NCI-H2171 (cell line): ENCODE results near the gene TNFAIP3.

Experiments
- DNase-seq: peaks from one replicate; lab custom pipeline; 2025; lab: John Stamatoyannopoulos, UW

Gene TNFAIP3

DNA sequence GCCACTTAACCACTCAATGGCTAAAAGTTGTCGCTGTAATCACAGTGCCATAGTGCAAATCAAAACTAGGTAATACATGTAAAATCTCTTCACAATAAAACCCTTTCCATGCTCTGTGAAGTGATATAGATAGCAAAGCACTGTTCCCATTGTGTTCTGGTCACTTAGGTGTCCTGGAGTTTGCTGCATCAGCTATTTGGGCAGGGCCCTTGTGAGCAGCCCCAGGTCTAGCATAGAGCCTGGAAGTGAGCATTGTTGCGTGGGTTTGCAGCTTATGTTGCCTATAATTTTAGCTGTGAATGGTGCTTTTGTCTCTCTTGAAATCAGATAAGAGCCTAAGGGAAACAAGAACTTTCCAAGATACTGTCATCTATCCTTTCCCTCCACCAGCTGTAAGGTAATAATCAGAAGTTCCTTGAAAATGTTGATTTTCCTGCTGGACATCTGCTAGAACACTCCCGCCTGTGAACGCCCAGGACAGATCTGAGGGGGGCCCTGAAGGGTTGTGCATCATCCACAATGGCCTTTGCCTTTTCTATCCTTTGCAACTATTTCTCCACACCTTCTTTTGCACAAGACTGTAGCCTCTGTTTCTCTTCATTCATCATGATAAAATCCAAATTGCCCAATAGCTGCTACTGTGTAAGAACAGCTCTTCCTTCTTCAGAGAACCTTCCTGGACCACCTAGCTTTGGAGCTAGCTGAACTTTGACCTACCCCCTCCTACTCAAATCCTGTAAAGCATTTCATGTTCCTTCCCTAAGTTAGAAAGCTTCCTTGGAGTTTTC is 57.0 kb downstream of the TNFAIP3 start:
- no peak for DNase-seq

DNA sequence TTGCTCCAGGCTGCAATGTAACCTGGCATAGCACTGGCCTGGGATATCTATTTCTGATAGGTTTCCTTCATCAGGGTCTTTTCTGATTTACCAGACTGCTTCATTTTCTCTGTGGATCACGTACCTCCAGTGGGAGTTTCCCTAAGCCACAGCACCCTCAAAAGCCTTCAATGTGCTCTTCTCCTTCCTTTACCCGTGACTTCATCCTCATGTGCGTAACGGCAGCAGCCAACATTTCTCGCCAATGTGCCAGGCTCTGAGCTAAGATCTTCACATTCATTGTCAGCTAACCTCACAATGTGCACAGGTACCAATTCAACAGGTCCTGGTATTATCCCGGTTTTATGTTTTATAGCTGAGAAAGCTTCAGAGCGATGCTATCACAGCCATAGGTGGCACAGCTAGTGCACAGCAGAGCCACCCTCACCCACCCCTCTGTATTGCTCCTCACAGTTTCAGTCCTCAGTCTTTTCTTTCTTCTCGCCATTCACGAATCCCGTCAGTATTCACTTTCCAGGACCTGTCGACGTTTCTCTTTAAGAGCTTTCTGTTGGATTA is 58.2 kb downstream of the TNFAIP3 start:
- no peak for DNase-seq

- DNase-seq: no peak
These were observed 59.2 kb downstream of the TNFAIP3 start for GRCh38 chr6:137926207-137926731.

DNA sequence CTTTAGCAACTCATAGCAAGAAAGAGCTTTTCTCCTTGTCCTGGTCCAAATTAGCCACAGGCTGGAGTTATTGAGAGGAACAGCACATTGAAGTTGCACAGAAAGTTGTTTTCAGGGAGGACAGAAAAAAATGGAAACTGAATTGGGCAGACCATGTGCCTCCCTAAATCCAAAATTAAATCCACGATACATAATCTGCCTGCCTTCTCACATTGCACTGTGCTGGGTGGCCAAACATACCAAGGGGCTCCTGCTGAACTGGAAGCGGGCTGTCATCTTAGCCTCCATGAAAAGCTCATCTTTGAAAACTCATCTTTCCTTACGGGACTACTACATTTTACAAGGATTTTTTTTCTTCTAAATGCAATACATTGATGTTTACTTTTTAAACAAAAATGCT is 59.9 kb downstream of the TNFAIP3 start:
- no peak for DNase-seq

- no peak for DNase-seq
These were observed 60.7 kb downstream of the TNFAIP3 start for GRCh38 chr6:137927777-137928218.

- no peak for DNase-seq
These were observed 61.2 kb downstream of the TNFAIP3 start for GRCh38 chr6:137928286-137928685.

- no peak for DNase-seq
These were observed 64.9 kb downstream of the TNFAIP3 start for GRCh38 chr6:137931849-137932465.
